Common myeloid progenitor, CD34-positive (primary cell): ENCODE results near the gene RBM4B.

ENCODE experiments used
- CTCF ChIA-PET: fragments of 350-600 bp; sonication (Branson Sonifier 250); formaldehyde crosslinking; loops from one replicate; lab custom pipeline; 2021; ENCODE audit warnings: antibody characterized with exemption; lab: Charles Lee
- POLR2A ChIA-PET: fragments of 350-600 bp; sonication (Branson Sonifier 250); formaldehyde crosslinking; loops from one replicate; lab custom pipeline; 2021; ENCODE audit warnings: antibody characterized with exemption; lab: Charles Lee
- DNase-seq, 3 donors: peaks; one replicate each; pipeline versions ENCODE4 v3.0.0 to v3.0.0-alpha.2; 2013
- H3K27ac ChIP-seq, 2 experiments: 1 replicate in 1 of 2; 2 replicates in 1 of 2; pipeline ENCODE4 v1.7.0; 2013; ENCODE audit warnings: inconsistent platforms in 2 of 2, low read length in 2 of 2, mild to moderate bottlenecking in 2 of 2, low read depth in 1 of 2, moderate library complexity in 1 of 2; ENCODE audit not compliant: severe bottlenecking in 2 of 2, insufficient read depth in 1 of 2, poor library complexity in 1 of 2
- H3K27me3 ChIP-seq, 5 experiments: replicated peaks in 2 of 5; 1 replicate in 3 of 5; 2 replicates in 2 of 5; pipeline versions ENCODE4 v1.6.1 to v1.7.0; 2013; ENCODE audit warnings: low read length in 4 of 5, mild to moderate bottlenecking in 2 of 5, moderate library complexity in 2 of 5, inconsistent platforms in 1 of 5; ENCODE audit not compliant: insufficient read depth in 5 of 5, control insufficient read depth in 4 of 5
- H3K36me3 ChIP-seq, 4 experiments: 1 replicate in 2 of 4; 2 replicates in 2 of 4; pipeline versions ENCODE4 v1.6.1 to v1.7.0; 2013; ENCODE audit warnings: low read length in 3 of 4, control low read depth in 1 of 4, mild to moderate bottlenecking in 1 of 4; ENCODE audit not compliant: control insufficient read depth in 4 of 4, insufficient read depth in 4 of 4
- H3K4me1 ChIP-seq, 4 experiments: 1 replicate in 3 of 4; 2 replicates in 1 of 4; pipeline versions ENCODE4 v1.6.1 to v1.7.1; 2013; ENCODE audit warnings: low read length in 3 of 4, mild to moderate bottlenecking in 3 of 4, control low read depth in 1 of 4, inconsistent platforms in 1 of 4, moderate library complexity in 1 of 4; ENCODE audit not compliant: control insufficient read depth in 4 of 4, insufficient read depth in 4 of 4; ENCODE audit errors: control extremely low read depth in 1 of 4
- H3K4me3 ChIP-seq, 7 experiments: 1 replicate in 4 of 7; 2 replicates in 3 of 7; pipeline versions ENCODE4 v1.5.1 to v1.7.0; 2013; ENCODE audit warnings: mild to moderate bottlenecking in 7 of 7, low read length in 6 of 7, moderate library complexity in 6 of 7, inconsistent platforms in 2 of 7, low read depth in 2 of 7, control low read depth in 1 of 7; ENCODE audit not compliant: insufficient read depth in 4 of 7, control insufficient read depth in 1 of 7; ENCODE audit errors: extremely low read depth in 1 of 7
- H3K9me3 ChIP-seq, 5 experiments: 1 replicate in 4 of 5; 2 replicates in 1 of 5; pipeline versions ENCODE4 v1.6.1 to v1.7.1; 2013; ENCODE audit warnings: low read length in 4 of 5, mild to moderate bottlenecking in 2 of 5, inconsistent platforms in 1 of 5, low read depth in 1 of 5, moderate library complexity in 1 of 5; ENCODE audit not compliant: control insufficient read depth in 4 of 5, insufficient read depth in 2 of 5; ENCODE audit errors: control extremely low read depth in 1 of 5
- WGBS: methylation state at CpG from one replicate; pipeline ENCODE4 v1.1.5; 2013; ENCODE audit not compliant: insufficient coverage; 5-methylcytosine and 5-hydroxymethylcytosine counted together

RBM4B gene

GRCh38 chr11:66617155-66617834 is 60.4 kb downstream of the RBM4B start:
- 0% methylated on average over 23 of the region's 38 CpGs for WGBS
- ChIA-PET CTCF (interaction anchor here (0.9 to 2.9 kb wide), 8 partner anchors 10 to 25 kb away, joined by 3 to 10 read pairs (median 4); partner anchors contain the start of genes CCDC87, CCS and RBM4), POLR2A (interaction anchor here (0.7 to 2.4 kb wide), 12 partner anchors 12 to 71 kb away, joined by 3 to 16 read pairs (median 4); partner anchors contain the start of genes ACTN3, CCDC87, CCS and RBM4)
- Histone ChIP-seq H3K4me3 (peak overlapping the region; percentile 90 to 100 (median 96)), H3K27me3 (no peaks in the 10 kb centered on the region), H3K4me1 (peaks cover 18 to 35% (median 28%) of the 10 kb centered on the region in 4 experiments), H3K27ac (peak overlapping the region; percentile 93 to 97), H3K36me3 (peaks cover 0 to 41% (median 18%) of the 10 kb centered on the region in 4 experiments), H3K9me3 (no peaks in the 10 kb centered on the region)
- DNase-seq, result peak in 1 of 3 donors; percentile 82

- POLR2A ChIA-PET, result interaction anchor here (0.6 to 2.4 kb wide), 16 partner anchors 10 to 976 kb away, joined by 3 to 16 read pairs (median 4); partner anchors contain the start of genes ACTN3, CCDC87, CCS and RBM4
- peak; percentile 98 to 99 (median 99) for DNase-seq
- Histone ChIP-seq H3K36me3 (peaks cover 0 to 37% (median 15%) of the 10 kb centered on the region in 4 experiments), H3K27ac (peak within 1 kb of the TSS; percentile 93 to 97), H3K27me3 (no peaks in the 10 kb centered on the region), H3K4me1 (peaks cover 18 to 33% (median 28%) of the 10 kb centered on the region in 4 experiments), H3K4me3 (peak within 1 kb of the TSS; percentile 90 to 100 (median 96)), H3K9me3 (no peaks in the 10 kb centered on the region)
- 0% methylated on average over 78 of the region's 90 CpGs for WGBS
- CTCF ChIA-PET, result interaction anchor here (0.7 to 2.1 kb wide), 5 partner anchors 16 to 62 kb away, joined by 3 to 8 read pairs (median 4); partner anchors contain the start of genes CCDC87, CCS and RBM4
Observed at GRCh38 chr11:66616379-66617154, 61.1 kb downstream of the RBM4B start, which contains the start of gene RBM14. Gene RBM14, plus strand, starts transcription at chr11:66616630. Its CDS starts 91 bp downstream, at chr11:66616721.
